Measurements from ENCODE around the gene HCN4. TPM values are rescaled to one million over a fixed set of nuclear protein-coding genes. Genes with fewer than 3 reads are reported as not detected.
A peak's percentile ranks its signal among the peaks of the same experiment; 100 is the strongest.

HCN4 gene
- total RNA-seq, 1 experiment from 2014 or later, result 10.5 TPM

DNA sequence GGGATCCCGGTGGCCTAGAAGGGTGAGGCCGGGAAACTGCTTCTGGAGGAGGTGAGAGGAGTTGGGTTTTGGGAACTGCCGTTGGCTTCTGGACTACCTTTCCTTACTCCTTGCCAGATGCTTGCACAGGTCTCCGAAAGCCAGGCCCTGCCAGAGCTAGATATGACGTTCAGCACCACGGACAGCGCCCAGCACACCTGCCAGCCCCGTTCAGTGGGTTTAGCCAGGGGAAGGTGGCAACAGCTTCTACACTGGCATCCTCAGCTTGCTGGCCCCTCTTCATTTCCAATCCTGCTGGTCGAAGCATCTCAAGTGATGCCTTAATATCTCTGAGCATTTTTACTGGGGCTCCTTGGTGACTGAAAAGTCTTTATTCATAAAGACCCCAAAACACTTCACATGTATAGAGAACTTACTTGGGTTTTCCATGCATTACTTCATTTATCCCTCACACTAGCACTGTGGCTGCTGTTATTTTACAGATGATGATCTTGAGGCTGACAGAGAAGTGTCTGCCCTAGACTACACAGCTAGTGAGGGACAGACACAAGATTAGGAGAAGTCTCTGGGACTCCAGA lies 21.9 kb downstream of the HCN4 start (continued):
- TF ChIP-seq, protein P1, sequence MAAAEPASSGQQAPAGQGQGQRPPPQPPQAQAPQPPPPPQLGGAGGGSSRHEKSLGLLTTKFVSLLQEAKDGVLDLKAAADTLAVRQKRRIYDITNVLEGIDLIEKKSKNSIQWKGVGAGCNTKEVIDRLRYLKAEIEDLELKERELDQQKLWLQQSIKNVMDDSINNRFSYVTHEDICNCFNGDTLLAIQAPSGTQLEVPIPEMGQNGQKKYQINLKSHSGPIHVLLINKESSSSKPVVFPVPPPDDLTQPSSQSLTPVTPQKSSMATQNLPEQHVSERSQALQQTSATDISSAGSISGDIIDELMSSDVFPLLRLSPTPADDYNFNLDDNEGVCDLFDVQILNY (CRISPR knock-in tag; IDR thresholded peaks at IDR 0.05), result no peak
- no peak for TF ChIP-seq NFATC4 (CRISPR knock-in tag; IDR thresholded peaks at IDR 0.05)
- TF ChIP-seq E2F4 (CRISPR knock-in tag; IDR thresholded peaks at IDR 0.05; ENCODE audit: borderline replicate concordance, low read depth), result no peak
- no peak for TF ChIP-seq PREB (CRISPR knock-in tag; IDR thresholded peaks at IDR 0.05; ENCODE audit: borderline replicate concordance)
- no peak for TF ChIP-seq SOX15 (CRISPR knock-in tag; IDR thresholded peaks at IDR 0.05)
- no peak for TF ChIP-seq CDX4 (CRISPR knock-in tag; IDR thresholded peaks at IDR 0.05; ENCODE audit: borderline replicate concordance)
- no peak for TF ChIP-seq ZNF425 (CRISPR knock-in tag; conservative IDR thresholded peaks at IDR 0.05)
- TF ChIP-seq TEAD1 (CRISPR knock-in tag; IDR thresholded peaks at IDR 0.05), result peak; percentile 90
- peak; percentile 81 for TF ChIP-seq ZBTB43 (CRISPR knock-in tag; IDR thresholded peaks at IDR 0.05)
- TF ChIP-seq EMX1 (CRISPR knock-in tag; IDR thresholded peaks at IDR 0.05), result no peak
- no peak for TF ChIP-seq GTF2I (CRISPR knock-in tag; conservative IDR thresholded peaks at IDR 0.05)
- no peak for TF ChIP-seq GRHL2 (CRISPR knock-in tag; IDR thresholded peaks at IDR 0.05; ENCODE audit: insufficient replicate concordance, severe bottlenecking)
- TF ChIP-seq ETV6 (CRISPR knock-in tag; IDR thresholded peaks at IDR 0.05), result peak; percentile 85
- TF ChIP-seq FOXJ3 (CRISPR knock-in tag; IDR thresholded peaks at IDR 0.05; ENCODE audit: borderline replicate concordance), result no peak
- TF ChIP-seq ATF1 (CRISPR knock-in tag; IDR thresholded peaks at IDR 0.05), result no peak
- TF ChIP-seq E2F1 (CRISPR knock-in tag; IDR thresholded peaks at IDR 0.05), result no peak; the same call in 1 of the 2 replicates
- TF ChIP-seq ZNF671 (CRISPR knock-in tag; IDR thresholded peaks at IDR 0.05), result no peak
- no peak for TF ChIP-seq ZNF121 (CRISPR knock-in tag; IDR thresholded peaks at IDR 0.05)
- TF ChIP-seq SMAD4 (CRISPR knock-in tag; IDR thresholded peaks at IDR 0.05), result 0 out of 2 replicates have a peak, but pooled peaks have one; percentile 68
- no peak for TF ChIP-seq JAZF1 (CRISPR knock-in tag; IDR thresholded peaks at IDR 0.05)
- TF ChIP-seq, protein P2, sequence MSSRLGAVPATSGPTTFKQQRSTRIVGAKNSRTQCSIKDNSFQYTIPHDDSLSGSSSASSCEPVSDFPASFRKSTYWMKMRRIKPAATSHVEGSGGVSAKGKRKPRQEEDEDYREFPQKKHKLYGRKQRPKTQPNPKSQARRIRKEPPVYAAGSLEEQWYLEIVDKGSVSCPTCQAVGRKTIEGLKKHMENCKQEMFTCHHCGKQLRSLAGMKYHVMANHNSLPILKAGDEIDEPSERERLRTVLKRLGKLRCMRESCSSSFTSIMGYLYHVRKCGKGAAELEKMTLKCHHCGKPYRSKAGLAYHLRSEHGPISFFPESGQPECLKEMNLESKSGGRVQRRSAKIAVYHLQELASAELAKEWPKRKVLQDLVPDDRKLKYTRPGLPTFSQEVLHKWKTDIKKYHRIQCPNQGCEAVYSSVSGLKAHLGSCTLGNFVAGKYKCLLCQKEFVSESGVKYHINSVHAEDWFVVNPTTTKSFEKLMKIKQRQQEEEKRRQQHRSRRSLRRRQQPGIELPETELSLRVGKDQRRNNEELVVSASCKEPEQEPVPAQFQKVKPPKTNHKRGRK (CRISPR knock-in tag; IDR thresholded peaks at IDR 0.05; ENCODE audit: borderline replicate concordance), result no peak
- no peak for TF ChIP-seq HMGA2 (CRISPR knock-in tag; IDR thresholded peaks at IDR 0.05)
- TF ChIP-seq, protein P3, sequence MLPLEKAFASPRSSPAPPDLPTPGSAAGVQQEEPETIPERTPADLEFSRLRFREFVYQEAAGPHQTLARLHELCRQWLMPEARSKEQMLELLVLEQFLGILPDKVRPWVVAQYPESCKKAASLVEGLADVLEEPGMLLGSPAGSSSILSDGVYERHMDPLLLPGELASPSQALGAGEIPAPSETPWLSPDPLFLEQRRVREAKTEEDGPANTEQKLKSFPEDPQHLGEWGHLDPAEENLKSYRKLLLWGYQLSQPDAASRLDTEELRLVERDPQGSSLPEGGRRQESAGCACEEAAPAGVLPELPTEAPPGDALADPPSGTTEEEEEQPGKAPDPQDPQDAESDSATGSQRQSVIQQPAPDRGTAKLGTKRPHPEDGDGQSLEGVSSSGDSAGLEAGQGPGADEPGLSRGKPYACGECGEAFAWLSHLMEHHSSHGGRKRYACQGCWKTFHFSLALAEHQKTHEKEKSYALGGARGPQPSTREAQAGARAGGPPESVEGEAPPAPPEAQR (CRISPR knock-in tag; IDR thresholded peaks at IDR 0.05), result no peak
- TF ChIP-seq MAX (CRISPR knock-in tag; IDR thresholded peaks at IDR 0.05), result peak; percentile 69; the same call in 1 of the 2 replicates
- TF ChIP-seq ZNF416 (CRISPR knock-in tag; IDR thresholded peaks at IDR 0.05), result no peak
- TF ChIP-seq ZNF317 (CRISPR knock-in tag; IDR thresholded peaks at IDR 0.05; ENCODE audit: borderline replicate concordance, low read depth), result no peak

All from WTC11 (cell line).